NCI-H1092 (cell line): ENCODE measurements around the gene C11orf52.

Experiments used
- DNase-seq: peaks from one replicate; lab custom pipeline; 2025; lab: John Stamatoyannopoulos, UW

C11orf52 gene

DNA sequence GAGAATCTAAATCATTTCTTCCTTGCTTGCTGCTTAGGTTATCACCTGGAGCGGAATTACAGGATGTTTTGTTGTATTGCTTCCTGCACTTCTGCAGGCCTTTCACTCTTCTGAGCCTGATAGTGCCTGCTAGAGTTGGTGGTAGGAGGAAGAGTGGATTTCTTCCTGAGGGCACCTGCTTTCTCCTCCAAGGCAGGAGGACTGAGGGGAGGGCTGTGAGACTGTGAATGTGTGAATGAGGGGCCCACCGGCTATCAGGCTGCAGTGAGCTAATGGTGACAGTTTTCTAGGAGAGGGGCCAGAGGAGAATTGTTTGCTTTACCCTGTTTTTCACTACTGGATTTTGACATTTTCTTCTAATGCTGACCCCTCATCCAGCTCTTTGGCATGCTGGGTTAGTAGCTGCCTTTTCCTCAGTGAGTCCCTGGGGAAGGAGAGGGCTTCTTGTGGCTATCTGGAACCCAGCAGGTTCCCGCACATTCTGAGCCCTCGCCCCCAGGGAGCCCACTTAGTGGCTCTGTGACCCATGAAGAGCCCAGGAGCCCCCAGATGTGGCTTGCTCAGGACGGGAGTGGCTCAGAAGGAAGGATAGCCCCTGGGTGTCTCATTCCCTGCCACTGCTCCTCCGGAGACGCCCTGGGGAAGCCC lies 57.5 kb downstream of the C11orf52 start:
- no peak for DNase-seq
